K562 (cell line): ENCODE measurements around the gene KRTAP15-1. TPM values are rescaled to one million over a fixed set of nuclear protein-coding genes. Genes with fewer than 3 reads are reported as not detected.

Source experiments
- ATAC-seq: fragments of 200-7000 bp; cut with Tn5 transposase; 3 replicates; pipeline ENCODE4 v1.9.1; 2020; ENCODE audit warnings: moderate library complexity
- BruUV-seq: library from RNA; stranded (reverse); fragments of 400-500 nt; replicated peaks from 2 replicates; lab custom pipeline; 2021; lab: Mats Ljungman, UMichigan
- CTCF ChIA-PET: fragments of 300-600 bp; formaldehyde crosslinking; extraction: SDS; loops from one replicate; lab custom pipeline; 2021; ENCODE audit warnings: low intra/inter-chr PET ratio; lab: Yijun Ruan, JAX
- POLR2A ChIA-PET: fragments of 300-600, 350-650 bp; sonication (Branson Sonifier 250); formaldehyde crosslinking; extraction: SDS; loops from one replicate; lab custom pipeline; 2021; ENCODE audit warnings: antibody characterized with exemption, inconsistent platforms; lab: Yijun Ruan, JAX
- DNase-seq, 4 experiments: peaks; one replicate each; pipeline versions ENCODE4 v3.0.0 to v3.0.0-alpha.2; 2011 to 2018; ENCODE audit warnings: low spot score in 3 of 4, mixed read lengths in 3 of 4; ENCODE audit errors: extremely low read depth in 1 of 4
- FAIRE-seq: peaks from 2 replicates; lab custom pipeline; 2011; peaks lifted over from hg19 to GRCh38; lab: Jason Lieb, UNC
- H2AFZ ChIP-seq: 2 replicates; pipeline ENCODE4 v1.6.0; 2011; ENCODE audit warnings: low read depth, low read length, control low read depth, inconsistent platforms
- H3K27ac ChIP-seq: fragments of 200-600 bp; 3 replicates; pipeline ENCODE4 v1.8.0; 2011; ENCODE audit warnings: low read depth, mild to moderate bottlenecking, control low read depth, inconsistent platforms, low read length, moderate library complexity, mixed read lengths; ENCODE audit errors: extremely low read depth
- H3K27me3 ChIP-seq, 2 experiments: fragments of 300-600 bp in 1 of 2; 2 replicates in 1 of 2; 3 replicates in 1 of 2; pipeline versions ENCODE4 v1.6.0 to v1.8.0; 2011; ENCODE audit warnings: inconsistent platforms in 2 of 2, low read length in 2 of 2, mild to moderate bottlenecking in 1 of 2, mixed read lengths in 1 of 2, moderate library complexity in 1 of 2; ENCODE audit not compliant: control insufficient read depth in 2 of 2, insufficient read depth in 2 of 2
- H3K36me3 ChIP-seq: fragments of 300-600 bp; 3 replicates; pipeline ENCODE4 v1.8.0; 2011; ENCODE audit warnings: mild to moderate bottlenecking, low read length, inconsistent platforms; ENCODE audit not compliant: control insufficient read depth, insufficient read depth
- H3K4me1 ChIP-seq, 2 experiments: fragments of 200-600 bp in 1 of 2; replicated peaks in 1 of 2; 2 replicates in 1 of 2; 3 replicates in 1 of 2; pipeline versions ENCODE4 v1.5.1 to v1.8.0; 2011; ENCODE audit warnings: inconsistent platforms in 2 of 2, low read length in 2 of 2, mild to moderate bottlenecking in 1 of 2, mixed read lengths in 1 of 2, moderate library complexity in 1 of 2; ENCODE audit not compliant: control insufficient read depth in 2 of 2, insufficient read depth in 2 of 2
- H3K4me2 ChIP-seq: 2 replicates; pipeline ENCODE4 v1.6.1; 2011; ENCODE audit warnings: low read length, control low read depth, inconsistent platforms, mixed read lengths; ENCODE audit not compliant: insufficient read depth
- H3K4me3 ChIP-seq: fragments of 200-600 bp; sonication (generic), shearing (Covaris generic); 2 replicates; pipeline ENCODE4 v1.5.1; 2016; ENCODE audit warnings: control low read depth, inconsistent platforms
- H3K79me2 ChIP-seq: fragments of 200-600 bp; 3 replicates; pipeline ENCODE4 v1.8.0; 2011; ENCODE audit warnings: low read length, inconsistent platforms; ENCODE audit not compliant: control insufficient read depth, insufficient read depth
- H3K9ac ChIP-seq, 2 experiments: 2 replicates each; pipeline versions ENCODE4 v1.6.0 to v1.6.1; 2011; ENCODE audit warnings: low read depth in 2 of 2, low read length in 2 of 2, control low read depth in 1 of 2, inconsistent platforms in 1 of 2, mild to moderate bottlenecking in 1 of 2, mixed read lengths in 1 of 2; ENCODE audit not compliant: insufficient read depth in 1 of 2
- H3K9me1 ChIP-seq: one replicate; pipeline ENCODE4 v1.6.0; 2011; ENCODE audit warnings: inconsistent platforms, mild to moderate bottlenecking, low read length, moderate library complexity; ENCODE audit not compliant: control insufficient read depth, insufficient read depth
- H3K9me3 ChIP-seq: replicated peaks from 2 replicates; pipeline ENCODE4 v1.5.1; 2011; ENCODE audit warnings: low read depth, low read length, inconsistent platforms; ENCODE audit not compliant: control insufficient read depth, insufficient read depth
- H4K20me1 ChIP-seq: replicated peaks from 2 replicates; pipeline ENCODE4 v1.6.1; 2011; ENCODE audit warnings: low read length, inconsistent platforms, mixed read lengths; ENCODE audit not compliant: control insufficient read depth, insufficient read depth
- CREM ChIP-seq: IDR thresholded peaks from 2 replicates; pipeline ENCODE4 v1.6.1; 2014; ENCODE audit warnings: antibody characterized with exemption, low read depth
- DPF2 ChIP-seq: fragments of 450-650 bp; IDR thresholded peaks from 2 replicates; pipeline ENCODE4 v1.6.1; 2016
- EP400 ChIP-seq: fragments of 450-650 bp; IDR thresholded peaks from 2 replicates; pipeline ENCODE4 v1.6.1; 2017; ENCODE audit warnings: antibody characterized with exemption, mild to moderate bottlenecking, moderate library complexity
- GABPB1 ChIP-seq: sonication (generic); formaldehyde crosslinking; IDR thresholded peaks from 2 replicates; pipeline ENCODE4 v1.8.0; 2022; ENCODE audit warnings: mild to moderate bottlenecking, missing genetic modification reagents
- GATAD2A ChIP-seq: fragments of 450-650 bp; IDR thresholded peaks from 2 replicates; pipeline ENCODE4 v1.6.1; 2017
- JUN ChIP-seq, 2 experiments: sonication (generic) in 1 of 2; formaldehyde crosslinking in 1 of 2; IDR thresholded peaks; 2 replicates each; pipeline versions ENCODE4 v1.6.1 to v1.8.0; 2012 to 2022; ENCODE audit warnings: borderline replicate concordance in 2 of 2, mild to moderate bottlenecking in 2 of 2, improper control_type of control experiment in 1 of 2, low read depth in 1 of 2, low read length in 1 of 2, missing genetic modification reagents in 1 of 2
- LARP7 ChIP-seq: fragments of 450-650 bp; IDR thresholded peaks from 2 replicates; pipeline ENCODE4 v1.6.1; 2016
- NCOR1 ChIP-seq: fragments of 450-650 bp; IDR thresholded peaks from 2 replicates; pipeline ENCODE4 v1.6.1; 2016; ENCODE audit warnings: mild to moderate bottlenecking, moderate library complexity
- RUNX1 ChIP-seq: sonication (generic); IDR thresholded peaks from 2 replicates; pipeline ENCODE4 v1.6.1; 2016; ENCODE audit warnings: antibody characterized with exemption, low read depth
- STAT5B ChIP-seq: fragments of 250-450 bp; sonication (Bioruptor Pico); IDR thresholded peaks from 2 replicates; pipeline ENCODE4 v1.8.0; 2021; ENCODE audit warnings: mild to moderate bottlenecking, inconsistent platforms
- TCF7L2 ChIP-seq: fragments of 150-350 bp; IDR thresholded peaks from 2 replicates; pipeline ENCODE4 v1.6.1; 2016; ENCODE audit warnings: low read depth, mild to moderate bottlenecking, low read length, moderate library complexity
- THRAP3 ChIP-seq: fragments of 450-650 bp; IDR thresholded peaks from 2 replicates; pipeline ENCODE4 v1.6.1; 2016; ENCODE audit warnings: mild to moderate bottlenecking, inconsistent platforms, borderline replicate concordance
- ZNF449 ChIP-seq: fragments of 250-450 bp; sonication (Bioruptor Pico); IDR thresholded peaks from 2 replicates; pipeline ENCODE4 v1.8.0; 2022; ENCODE audit warnings: moderate library complexity, mild to moderate bottlenecking, inconsistent platforms
- WGBS: fragments of 100-300 bp; shearing (Covaris generic); methylation state at CpG from one replicate; pipeline ENCODE4 v1.1.6; 2016; ENCODE audit warnings: low coverage, mixed read lengths; ENCODE audit not compliant: insufficient coverage; ENCODE audit errors: missing lambda C conversion rate; 5-methylcytosine and 5-hydroxymethylcytosine counted together
- in situ Hi-C: fragments of 300-500 bp; cut with MboI; formaldehyde crosslinking; loops from 4 replicates; pipeline ENCODE4 v1.15.0; 2018; ENCODE audit warnings: inconsistent platforms, mixed read lengths
- intact Hi-C: fragments of 100-400 bp; cut with micrococcal nuclease; formaldehyde crosslinking; loops from 2 replicates; pipeline ENCODE4 v1.14.2; 2022
- polyA plus RNA-seq, 8 experiments: library from polyadenylated mRNA; depleted of rRNA in 4 of 8; stranded (reverse) in 5 of 8; unstranded in 3 of 8; fragments of >200 nt; fragmentation: Nextera tagmentation in 2 of 8; fragmentation: Illumina TruSeq in 1 of 8; extraction: Ambion mirVana in 2 of 8; extraction: Trizol in 1 of 8; gene quantifications; 2 replicates each; pipeline versions ENCODE4 v1.2.1 to v1.2.3, GENCODE V29; 2011 to 2014; ENCODE audit warnings: inconsistent platforms in 1 of 8, missing spikeins in 1 of 8
- total RNA-seq, 7 experiments: library from RNA; depleted of rRNA in 6 of 7; stranded (reverse); fragments of >200 nt in 6 of 7; fragmentation: Illumina TruSeq in 2 of 7; extraction: Trizol in 2 of 7; gene quantifications; 2 replicates each; pipeline versions ENCODE4 v1.2.1 to v1.2.3, GENCODE V29; 2011 to 2021; ENCODE audit warnings: low replicate concordance in 1 of 7
- TF ChIP-seq, protein P1 (sequence below): fragments of 450-650 bp; formaldehyde crosslinking; IDR thresholded peaks from 2 replicates; pipeline ENCODE4 v1.4.0; 2022; ENCODE audit warnings: missing genetic modification characterization
- TF ChIP-seq, protein P2 (sequence below): fragments of 250-450 bp; sonication (Bioruptor Pico); IDR thresholded peaks from 2 replicates; pipeline ENCODE4 v1.5.0; 2020; ENCODE audit warnings: mild to moderate bottlenecking, borderline replicate concordance

The KRTAP15-1 gene
- total and polyA plus RNA-seq, 9 of the 15 experiments (the other 6 are each of a cell fraction or from before 2014, with no cell fraction given) = not detected

DNA sequence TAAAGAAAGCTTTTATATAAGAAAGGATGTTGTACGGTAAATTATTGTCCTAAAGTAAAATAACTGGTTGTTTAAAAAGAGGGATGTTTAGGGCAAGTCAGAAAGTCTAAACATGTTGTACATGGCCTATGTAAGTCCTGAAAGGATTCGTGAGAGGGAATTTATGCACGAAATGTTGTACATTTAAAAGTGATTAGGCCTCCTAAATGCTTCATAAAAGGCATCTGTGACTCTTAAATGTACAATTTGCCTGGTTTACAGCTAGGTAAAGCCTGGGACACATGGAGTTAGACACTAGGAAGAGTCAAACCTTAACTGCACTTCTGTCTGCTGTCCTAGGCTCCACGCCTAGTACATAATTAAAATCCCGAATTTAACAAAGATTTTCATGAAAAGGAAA, 24.1 kb upstream of the KRTAP15-1 start:
- FAIRE-seq (no peak), DNase-seq (no peak), ATAC-seq (no peak)
- POLR2A ChIA-PET = no interaction called here
- CTCF ChIA-PET = no interaction called here
- 0% methylated on average over 5 of the region's 5 CpGs for WGBS
- H2AFZ ChIP-seq = no peak overlapping the region
- intact Hi-C loops = no loop called here
- H3K27ac ChIP-seq = no peak overlapping the region
- no peak overlapping the region for H3K4me2 ChIP-seq
- H3K36me3 ChIP-seq = no peaks in the 10 kb centered on the region
- H3K9me3 ChIP-seq = no peaks in the 10 kb centered on the region
- BruUV-seq = no TSS peak
- no peaks in the 10 kb centered on the region for H4K20me1 ChIP-seq
- H3K27me3 ChIP-seq = no peaks in the 10 kb centered on the region
- TF ChIP-seq STAT5B (CRISPR knock-in tag) (no peak), DPF2 (no peak), JUN (IDR thresholded peaks at IDR 0.05; ENCODE audit: borderline replicate concordance, low read depth, low read length) (no peak), JUN (CRISPR knock-in tag; IDR thresholded peaks at IDR 0.05; ENCODE audit: borderline replicate concordance) (no peak), GABPB1 (CRISPR knock-in tag) (no peak), CREM (no peak), NCOR1 (no peak), RUNX1 (no peak), GATAD2A (no peak), EP400 (no peak), TCF7L2 (no peak), ZNF449 (CRISPR knock-in tag) (no peak), THRAP3 (no peak), LARP7 (no peak)
- TF ChIP-seq, protein P1, sequence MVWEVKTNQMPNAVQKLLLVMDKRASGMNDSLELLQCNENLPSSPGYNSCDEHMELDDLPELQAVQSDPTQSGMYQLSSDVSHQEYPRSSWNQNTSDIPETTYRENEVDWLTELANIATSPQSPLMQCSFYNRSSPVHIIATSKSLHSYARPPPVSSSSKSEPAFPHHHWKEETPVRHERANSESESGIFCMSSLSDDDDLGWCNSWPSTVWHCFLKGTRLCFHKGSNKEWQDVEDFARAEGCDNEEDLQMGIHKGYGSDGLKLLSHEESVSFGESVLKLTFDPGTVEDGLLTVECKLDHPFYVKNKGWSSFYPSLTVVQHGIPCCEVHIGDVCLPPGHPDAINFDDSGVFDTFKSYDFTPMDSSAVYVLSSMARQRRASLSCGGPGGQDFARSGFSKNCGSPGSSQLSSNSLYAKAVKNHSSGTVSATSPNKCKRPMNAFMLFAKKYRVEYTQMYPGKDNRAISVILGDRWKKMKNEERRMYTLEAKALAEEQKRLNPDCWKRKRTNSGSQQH = no peak
- TF ChIP-seq, protein P2, sequence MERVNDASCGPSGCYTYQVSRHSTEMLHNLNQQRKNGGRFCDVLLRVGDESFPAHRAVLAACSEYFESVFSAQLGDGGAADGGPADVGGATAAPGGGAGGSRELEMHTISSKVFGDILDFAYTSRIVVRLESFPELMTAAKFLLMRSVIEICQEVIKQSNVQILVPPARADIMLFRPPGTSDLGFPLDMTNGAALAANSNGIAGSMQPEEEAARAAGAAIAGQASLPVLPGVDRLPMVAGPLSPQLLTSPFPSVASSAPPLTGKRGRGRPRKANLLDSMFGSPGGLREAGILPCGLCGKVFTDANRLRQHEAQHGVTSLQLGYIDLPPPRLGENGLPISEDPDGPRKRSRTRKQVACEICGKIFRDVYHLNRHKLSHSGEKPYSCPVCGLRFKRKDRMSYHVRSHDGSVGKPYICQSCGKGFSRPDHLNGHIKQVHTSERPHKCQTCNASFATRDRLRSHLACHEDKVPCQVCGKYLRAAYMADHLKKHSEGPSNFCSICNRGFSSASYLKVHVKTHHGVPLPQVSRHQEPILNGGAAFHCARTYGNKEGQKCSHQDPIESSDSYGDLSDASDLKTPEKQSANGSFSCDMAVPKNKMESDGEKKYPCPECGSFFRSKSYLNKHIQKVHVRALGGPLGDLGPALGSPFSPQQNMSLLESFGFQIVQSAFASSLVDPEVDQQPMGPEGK (CRISPR knock-in tag) = no peak
- in situ Hi-C loops = no loop called here
- no peak overlapping the region for H3K4me3 ChIP-seq
- H3K79me2 ChIP-seq = no peaks in the 10 kb centered on the region
- no peaks in the 10 kb centered on the region for H3K4me1 ChIP-seq
- no peaks in the 10 kb centered on the region for H3K9me1 ChIP-seq
- no peak overlapping the region for H3K9ac ChIP-seq
